Upper lobe of right lung (tissue), 1 donor: ENCODE measurements around the gene PPM1E. TPM values are rescaled to one million over a fixed set of nuclear protein-coding genes. Genes with fewer than 3 reads are reported as not detected.
"Not testable (repeated sequence)": the region's sequence is repeated elsewhere in the genome, so short reads cannot be mapped to it uniquely, and the experiment has no call there.

ENCODE experiments used
- ATAC-seq: fragments of 200-7000 bp; cut with Tn5 transposase; one replicate; pipeline ENCODE4 v1.9.1; 2020; ENCODE audit warnings: mild to moderate bottlenecking, moderate library complexity
- DNase-seq: peaks from one replicate; pipeline ENCODE4 v3.0.0-alpha.2; 2020
- H3K27ac ChIP-seq: fragments of 200-600 bp; one replicate; pipeline ENCODE4 v1.8.0; 2022
- H3K27me3 ChIP-seq: fragments of 200-600 bp; one replicate; pipeline ENCODE4 v1.8.0; 2022; ENCODE audit warnings: mild to moderate bottlenecking
- H3K36me3 ChIP-seq: fragments of 200-600 bp; one replicate; pipeline ENCODE4 v1.8.0; 2022
- H3K4me1 ChIP-seq: fragments of 200-600 bp; one replicate; pipeline ENCODE4 v1.8.0; 2022
- H3K4me3 ChIP-seq: fragments of 200-600 bp; one replicate; pipeline ENCODE4 v1.8.0; 2022; ENCODE audit warnings: mild to moderate bottlenecking
- H3K9me3 ChIP-seq: fragments of 200-600 bp; one replicate; pipeline ENCODE4 v1.8.0; 2022
- CTCF ChIP-seq: fragments of 200-600 bp; IDR thresholded peaks from one replicate; pipeline ENCODE4 v1.8.0; 2022; ENCODE audit warnings: antibody characterized with exemption
- intact Hi-C: fragments of 100-400 bp; cut with DNase I; formaldehyde crosslinking; loops from one replicate; pipeline ENCODE4 v1.11.0; 2022
- total RNA-seq: library from RNA; stranded (reverse); fragmentation: NEBNext Ultra II Directional; extraction: Animal tissue kit (Norgen Biotek cat#: 25700); gene quantifications from one replicate; pipeline ENCODE4 v1.2.1, GENCODE V29; 2021
- donor health status: DM: no; HTN: yes; CAD: no; lungs with severe emphysema.

PPM1E gene
- total RNA-seq, 1 donor from 2014 or later, result not detected

- intact Hi-C loops, result no loop called here
- no peaks in the 10 kb centered on the region for H3K9me3 ChIP-seq
- H3K36me3 ChIP-seq, result no peaks in the 10 kb centered on the region
- DNase-seq, result no peak
- no peak for TF ChIP-seq CTCF
- no peak overlapping the region for H3K4me3 ChIP-seq
- no peaks in the 10 kb centered on the region for H3K4me1 ChIP-seq
- H3K27me3 ChIP-seq, result no peaks in the 10 kb centered on the region
- no peak overlapping the region for H3K27ac ChIP-seq
- ATAC-seq, result no peak
Measured at GRCh38 chr17:58956997-58957724, 201.5 kb downstream of the PPM1E start.

GRCh38 chr17:58957725-58958073 lies 202.0 kb downstream of the PPM1E start:
- H3K9me3 ChIP-seq, H3K4me3 ChIP-seq, intact Hi-C loops, ATAC-seq, DNase-seq, H3K27me3 ChIP-seq, H3K36me3 ChIP-seq, H3K4me1 ChIP-seq, H3K27ac ChIP-seq: not testable (repeated sequence)

- peak; percentile 62 for ATAC-seq
- no peak for DNase-seq
- no peak overlapping the region for H3K27ac ChIP-seq
Measured at GRCh38 chr17:58960068-58960467, 204.4 kb downstream of the PPM1E start.

GRCh38 chr17:58965221-58965620 lies 209.6 kb downstream of the PPM1E start:
- Histone ChIP-seq H3K4me1 (peaks cover 4% of the 10 kb centered on the region), H3K4me3 (no peak overlapping the region), H3K27ac (no peak overlapping the region), H3K27me3 (no peaks in the 10 kb centered on the region), H3K9me3 (no peaks in the 10 kb centered on the region), H3K36me3 (no peaks in the 10 kb centered on the region)
- no peak for ATAC-seq
- no peak for TF ChIP-seq CTCF
- no peak for DNase-seq
- intact Hi-C loops, result no loop called here

More at GRCh38 chr17:58960068-58960467, 204.4 kb downstream of the PPM1E start:
- TF ChIP-seq CTCF, result peak; percentile 22
- H3K4me3 ChIP-seq, result no peak overlapping the region
- intact Hi-C loops, result no loop called here
- H3K27me3 ChIP-seq, result no peaks in the 10 kb centered on the region
- no peaks in the 10 kb centered on the region for H3K4me1 ChIP-seq
- H3K36me3 ChIP-seq, result no peaks in the 10 kb centered on the region
- no peaks in the 10 kb centered on the region for H3K9me3 ChIP-seq

- Histone ChIP-seq H3K36me3 (no peaks in the 10 kb centered on the region), H3K9me3 (no peaks in the 10 kb centered on the region), H3K27ac (no peak overlapping the region), H3K4me3 (no peak overlapping the region), H3K27me3 (no peaks in the 10 kb centered on the region), H3K4me1 (peaks cover 4% of the 10 kb centered on the region)
- DNase-seq (no peak), ATAC-seq (no peak)
- TF ChIP-seq CTCF, result no peak
- intact Hi-C loops, result no loop called here
Measured at GRCh38 chr17:58966208-58966607, 210.6 kb downstream of the PPM1E start.

- ATAC-seq (no peak), DNase-seq (no peak)
- intact Hi-C loops, result no loop called here
- no peaks in the 10 kb centered on the region for H3K36me3 ChIP-seq
- peaks cover 4% of the 10 kb centered on the region for H3K4me1 ChIP-seq
- TF ChIP-seq CTCF, result no peak
- H3K27ac ChIP-seq, result no peak overlapping the region
- H3K4me3 ChIP-seq, result no peak overlapping the region
- no peaks in the 10 kb centered on the region for H3K27me3 ChIP-seq
- no peaks in the 10 kb centered on the region for H3K9me3 ChIP-seq
Measured at GRCh38 chr17:58968426-58969061, 212.9 kb downstream of the PPM1E start.
